NCI-H748 (cell line): ENCODE data around the gene PTPRN2.
"Not testable (repeated sequence)": the region's sequence is repeated elsewhere in the genome, so short reads cannot be mapped to it uniquely, and the experiment has no call there.

Source experiments
- DNase-seq: peaks from one replicate; lab custom pipeline; 2025; ENCODE audit not compliant: unreplicated experiment; lab: John Stamatoyannopoulos, UW

Gene PTPRN2

GRCh38 chr7:157674027-157674714 lies 913.5 kb downstream of the PTPRN2 start:
- no peak for DNase-seq

- DNase-seq: no peak
These were observed 914.0 kb downstream of the PTPRN2 start for GRCh38 chr7:157673573-157673972.

GRCh38 chr7:157671358-157672255 lies 916.0 kb downstream of the PTPRN2 start:
- no peak for DNase-seq

GRCh38 chr7:157670490-157671357 lies 916.9 kb downstream of the PTPRN2 start:
- no peak for DNase-seq

- DNase-seq: no peak
These were observed 917.8 kb downstream of the PTPRN2 start for GRCh38 chr7:157669768-157670351.

- no peak for DNase-seq
These were observed 918.5 kb downstream of the PTPRN2 start for GRCh38 chr7:157668884-157669767.

GRCh38 chr7:157668221-157668883 lies 919.3 kb downstream of the PTPRN2 start:
- DNase-seq: no peak

- DNase-seq: no peak
These were observed 919.9 kb downstream of the PTPRN2 start for GRCh38 chr7:157667731-157668130.

GRCh38 chr7:157667261-157667660 lies 920.4 kb downstream of the PTPRN2 start:
- no peak for DNase-seq

GRCh38 chr7:157666530-157667040 lies 921.0 kb downstream of the PTPRN2 start:
- DNase-seq: no peak

GRCh38 chr7:157665634-157665988 lies 922.0 kb downstream of the PTPRN2 start:
- DNase-seq: not testable (repeated sequence)

GRCh38 chr7:157664871-157665633 lies 922.6 kb downstream of the PTPRN2 start:
- DNase-seq: no peak

- no peak for DNase-seq
These were observed 923.6 kb downstream of the PTPRN2 start for GRCh38 chr7:157664034-157664433.

- no peak for DNase-seq
These were observed 924.5 kb downstream of the PTPRN2 start for GRCh38 chr7:157662981-157663716.

GRCh38 chr7:157662110-157662791 lies 925.4 kb downstream of the PTPRN2 start:
- no peak for DNase-seq

- no peak for DNase-seq
These were observed 926.0 kb downstream of the PTPRN2 start for GRCh38 chr7:157661611-157661975.

- DNase-seq: no peak
These were observed 926.5 kb downstream of the PTPRN2 start for GRCh38 chr7:157660971-157661610.
